ENCODE data around the gene PRKACB. TPM values are rescaled to one million over a fixed set of nuclear protein-coding genes. Genes with fewer than 3 reads are reported as not detected.

PRKACB gene
- total RNA-seq, 4 donors from 2014 or later: 13.3 to 75.1 (median 34.2) TPM

- TF ChIP-seq CTCF (IDR thresholded peaks at IDR 0.05): no peak
- no peak for TF ChIP-seq POLR2A (IDR thresholded peaks at IDR 0.05)
- Histone ChIP-seq H3K27ac (peak overlapping the region in 1 of 2 donors; percentile 64), H3K4me3 (no peak overlapping the region), H3K9me3 (no peaks in the 10 kb centered on the region), H3K27me3 (no peaks in the 10 kb centered on the region), H3K4me1 (no peaks in the 10 kb centered on the region), H3K36me3 (no peaks in the 10 kb centered on the region)
- DNase-seq: no peak
- intact Hi-C loops (cut with DNase I; ENCODE audit: low total_unique reads): no loop called here
These were observed 103.6 kb downstream of the PRKACB start for GRCh38 chr1:84247425-84248220.

GRCh38 chr1:84250668-84251067 is 106.6 kb downstream of the PRKACB start:
- Histone ChIP-seq H3K4me3 (no peak overlapping the region), H3K27me3 (no peaks in the 10 kb centered on the region), H3K27ac (no peak overlapping the region), H3K4me1 (no peaks in the 10 kb centered on the region), H3K36me3 (no peaks in the 10 kb centered on the region), H3K9me3 (no peaks in the 10 kb centered on the region)
- intact Hi-C loops (cut with DNase I; ENCODE audit: low total_unique reads): no loop called here
- TF ChIP-seq POLR2A (IDR thresholded peaks at IDR 0.05) (no peak), CTCF (IDR thresholded peaks at IDR 0.05) (no peak)
- no peak for DNase-seq

GRCh38 chr1:84253036-84253435 is 109.0 kb downstream of the PRKACB start:
- H3K27ac ChIP-seq: no peak overlapping the region

GRCh38 chr1:84253891-84254290 is 109.8 kb downstream of the PRKACB start:
- intact Hi-C loops (cut with DNase I; ENCODE audit: low total_unique reads): no loop called here
- no peak for TF ChIP-seq CTCF (IDR thresholded peaks at IDR 0.05)
- TF ChIP-seq POLR2A (IDR thresholded peaks at IDR 0.05): no peak
- no peak for DNase-seq

More at GRCh38 chr1:84253036-84253435, 109.0 kb downstream of the PRKACB start:
- Histone ChIP-seq H3K36me3 (no peaks in the 10 kb centered on the region), H3K4me3 (no peak overlapping the region), H3K27me3 (no peaks in the 10 kb centered on the region), H3K9me3 (no peaks in the 10 kb centered on the region), H3K4me1 (no peaks in the 10 kb centered on the region)
- intact Hi-C loops (cut with DNase I; ENCODE audit: low total_unique reads): no loop called here
- no peak for DNase-seq
- TF ChIP-seq CTCF (IDR thresholded peaks at IDR 0.05) (no peak), POLR2A (IDR thresholded peaks at IDR 0.05) (no peak)

GRCh38 chr1:84254703-84255238 is 110.7 kb downstream of the PRKACB start:
- H3K9me3 ChIP-seq: no peaks in the 10 kb centered on the region
- no peaks in the 10 kb centered on the region for H3K36me3 ChIP-seq
- DNase-seq: no peak
- H3K27ac ChIP-seq: no peak overlapping the region
- TF ChIP-seq POLR2A (IDR thresholded peaks at IDR 0.05) (no peak), CTCF (IDR thresholded peaks at IDR 0.05) (no peak)
- no peak overlapping the region for H3K4me3 ChIP-seq
- no peaks in the 10 kb centered on the region for H3K27me3 ChIP-seq
- no peaks in the 10 kb centered on the region for H3K4me1 ChIP-seq
- intact Hi-C loops (cut with DNase I; ENCODE audit: low total_unique reads): no loop called here

More at GRCh38 chr1:84253891-84254290, 109.8 kb downstream of the PRKACB start:
- H3K4me1 ChIP-seq: no peaks in the 10 kb centered on the region
- no peak overlapping the region for H3K4me3 ChIP-seq
- no peak overlapping the region for H3K27ac ChIP-seq
- H3K27me3 ChIP-seq: no peaks in the 10 kb centered on the region
- H3K36me3 ChIP-seq: no peaks in the 10 kb centered on the region
- H3K9me3 ChIP-seq: no peaks in the 10 kb centered on the region

All from uterus (tissue), 4 donors.